RKO (cell line): ENCODE results near the gene LIN28B.
A peak's percentile ranks its signal among the peaks of the same experiment; 100 is the strongest.
"Not testable (repeated sequence)": the region's sequence is repeated elsewhere in the genome, so short reads cannot be mapped to it uniquely, and the experiment has no call there.

Source experiments
- DNase-seq: peaks from one replicate; pipeline ENCODE4 v3.0.0-alpha.2; 2016; ENCODE audit warnings: low spot score

The LIN28B gene

GRCh38 chr6:104957301-104958177, 632 bp downstream of the LIN28B start:
- DNase-seq: no peak

DNA sequence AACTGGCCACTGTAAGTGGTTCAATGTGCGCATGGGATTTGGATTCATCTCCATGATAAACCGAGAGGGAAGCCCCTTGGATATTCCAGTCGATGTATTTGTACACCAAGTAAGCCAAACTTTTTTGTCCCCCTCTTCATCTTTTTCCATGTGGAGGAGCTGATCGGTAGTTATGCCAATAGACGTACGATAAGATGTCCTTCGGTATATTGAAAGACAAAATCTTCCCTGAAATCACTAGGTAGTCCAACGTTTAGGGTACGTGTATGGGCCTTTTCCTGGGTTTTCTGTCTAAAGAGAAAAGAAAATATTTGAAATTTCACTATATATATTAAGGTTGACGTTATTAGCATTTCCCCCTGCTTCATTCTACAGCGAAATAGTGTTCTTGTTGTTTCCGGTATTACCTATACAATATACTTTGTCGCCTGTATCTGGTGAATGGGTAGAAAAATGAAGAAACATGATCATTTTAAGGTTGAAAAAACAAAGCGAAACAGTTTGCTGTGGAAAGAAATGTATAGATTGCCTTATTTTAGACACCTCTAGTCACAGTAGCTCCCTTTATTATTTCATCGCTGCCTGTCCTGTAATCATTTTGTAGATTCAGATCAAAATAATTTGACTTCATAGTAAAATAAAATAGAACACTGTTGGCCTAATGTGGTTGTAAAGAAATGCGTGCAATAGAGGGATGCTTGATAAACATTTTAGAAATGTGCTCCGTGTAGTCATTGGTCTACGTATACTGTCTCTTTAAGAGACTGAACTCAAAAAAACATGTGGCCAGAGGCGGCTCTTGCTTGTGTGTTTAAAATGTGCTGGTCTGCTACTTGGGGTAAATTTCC, 1.5 kb downstream of the LIN28B start:
- no peak for DNase-seq

- DNase-seq: no peak
Measured at GRCh38 chr6:104959026-104959858, 2.3 kb downstream of the LIN28B start.

DNA sequence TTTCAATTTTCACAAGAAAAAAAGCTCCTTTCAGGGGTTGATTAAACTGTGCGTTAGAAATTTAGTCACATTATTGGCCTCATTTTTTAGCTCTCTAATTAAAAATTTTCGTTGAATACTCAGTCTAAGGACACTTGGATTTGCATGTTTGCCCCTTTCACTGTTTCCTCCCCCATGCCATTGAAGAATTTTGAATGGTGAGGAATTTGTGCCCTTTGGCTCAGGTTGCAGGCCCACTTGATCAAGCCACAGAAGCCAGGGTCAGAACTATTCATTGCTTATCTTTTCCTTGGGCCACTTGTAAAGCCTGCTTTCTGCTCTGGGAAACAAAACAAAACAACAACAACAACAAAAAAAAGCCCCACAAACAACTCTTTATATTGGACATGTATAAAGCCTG, 12.2 kb downstream of the LIN28B start:
- DNase-seq: no peak

DNA sequence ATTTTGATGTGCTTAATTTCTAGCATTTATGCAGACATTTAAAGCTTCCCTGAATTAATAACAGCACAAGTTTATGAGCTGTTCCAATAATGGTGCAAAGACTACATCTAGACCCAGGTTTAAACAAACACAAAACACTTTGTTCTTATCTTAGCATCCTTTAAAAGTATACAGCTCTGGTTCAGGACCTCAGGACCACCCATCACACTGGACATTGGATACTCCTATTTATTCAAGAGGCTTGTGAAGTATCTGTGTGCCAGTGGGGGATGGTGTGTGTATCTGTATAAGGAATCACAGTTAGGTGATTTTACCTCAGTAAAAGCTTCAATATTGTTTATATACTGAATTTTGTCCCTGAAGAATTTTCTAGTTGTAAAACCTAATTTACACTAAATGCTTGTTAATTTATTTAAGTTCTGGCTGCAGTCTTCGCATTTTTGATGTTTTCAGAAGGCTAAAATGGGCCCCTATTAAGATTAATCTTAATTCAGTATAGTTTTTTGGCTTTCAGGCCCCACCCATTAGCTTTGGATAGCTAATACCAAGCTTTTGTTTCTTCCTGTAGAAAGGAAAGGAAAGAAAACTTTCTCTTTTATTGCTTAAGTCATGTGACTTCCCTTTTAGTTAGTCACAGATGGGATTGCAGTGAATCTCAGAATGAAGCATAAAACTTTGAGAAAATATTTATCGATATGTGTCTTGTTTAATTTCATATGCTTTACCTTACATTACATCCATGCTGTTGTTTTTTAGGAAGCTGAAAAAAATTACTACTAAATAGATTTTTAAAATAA, 13.1 kb downstream of the LIN28B start:
- DNase-seq: no peak

DNA sequence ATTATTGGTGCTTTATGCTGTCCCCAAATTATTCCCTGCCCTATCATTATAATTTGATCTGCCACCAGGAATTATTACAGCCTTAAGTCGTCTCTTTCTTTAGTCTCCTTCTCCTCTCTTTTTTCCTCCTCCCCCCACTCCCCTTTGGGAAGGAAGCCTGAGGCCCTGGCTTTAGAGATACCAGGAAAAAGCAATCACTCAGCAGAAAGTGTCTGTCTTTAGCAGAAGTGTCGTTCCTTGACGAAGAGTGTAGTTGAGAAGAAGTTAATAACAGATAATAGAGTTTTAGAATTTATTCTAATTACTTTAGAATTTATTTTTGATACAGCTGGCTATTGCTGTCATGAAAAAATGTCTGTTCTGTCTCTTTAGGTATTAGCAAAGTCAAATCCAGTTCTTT, 16.5 kb downstream of the LIN28B start:
- DNase-seq: no peak

GRCh38 chr6:104983296-104983695, 26.4 kb downstream of the LIN28B start:
- no peak for DNase-seq

DNA sequence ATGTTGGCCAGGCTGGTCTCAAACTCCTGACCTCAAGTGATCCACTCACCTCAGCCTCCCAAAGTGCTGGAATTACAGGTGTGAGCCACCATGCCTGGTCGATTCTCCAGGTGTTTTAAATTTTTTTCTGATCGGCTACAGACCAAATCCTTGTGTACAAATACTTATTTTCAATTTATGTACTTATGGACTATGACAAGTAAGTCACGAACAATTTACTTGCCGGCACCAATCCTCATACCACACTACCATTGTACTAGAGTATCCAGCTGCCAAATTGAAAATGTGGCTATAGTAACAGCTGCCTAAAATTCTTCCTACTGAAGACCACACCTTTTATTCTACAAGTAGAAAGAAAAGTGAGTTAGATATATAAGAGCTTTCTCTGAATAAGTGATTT, 26.9 kb downstream of the LIN28B start:
- DNase-seq: no peak

DNA sequence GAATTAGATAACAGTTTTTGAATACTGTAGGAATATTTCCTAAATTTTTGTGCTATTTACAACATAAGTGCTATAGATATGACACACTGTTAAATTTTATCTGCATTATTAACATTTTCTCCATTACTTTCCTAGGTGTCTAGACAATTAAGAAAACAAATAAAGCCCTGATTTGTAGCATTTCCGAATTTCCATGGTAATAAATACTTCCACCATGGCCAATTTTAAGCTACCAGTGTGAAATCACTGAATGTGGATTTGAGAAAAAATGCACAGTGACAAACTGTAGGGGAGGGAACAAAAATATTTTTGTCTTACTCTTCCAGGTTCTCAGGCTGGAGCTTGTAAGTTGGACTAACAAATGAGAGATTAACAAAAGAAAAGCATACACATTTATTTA, 27.9 kb downstream of the LIN28B start:
- no peak for DNase-seq

- not testable (repeated sequence) for DNase-seq
Measured at GRCh38 chr6:104985875-104986274, 29.0 kb downstream of the LIN28B start.

GRCh38 chr6:104986625-104987024, 29.7 kb downstream of the LIN28B start:
- no peak for DNase-seq

GRCh38 chr6:104987218-104987617, 30.3 kb downstream of the LIN28B start:
- no peak for DNase-seq

DNA sequence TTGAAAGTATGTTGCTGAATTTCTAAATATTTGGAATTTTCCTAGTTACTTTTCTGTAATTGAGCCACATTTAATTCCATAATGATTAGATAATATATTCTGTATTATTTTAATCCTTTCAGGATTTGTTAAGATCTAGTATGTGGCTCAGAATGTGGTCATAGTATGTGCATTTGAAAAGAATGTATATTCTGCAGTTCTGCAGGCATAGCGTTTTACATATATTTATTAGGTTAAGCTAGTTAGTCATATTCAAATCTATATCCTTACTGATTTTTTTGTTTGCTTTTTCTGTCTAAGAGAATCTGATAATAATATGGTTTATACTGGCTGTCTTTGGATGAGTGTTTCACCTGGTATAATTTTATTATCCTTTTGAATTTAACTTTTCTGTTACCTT, 33.2 kb downstream of the LIN28B start:
- DNase-seq: no peak

DNA sequence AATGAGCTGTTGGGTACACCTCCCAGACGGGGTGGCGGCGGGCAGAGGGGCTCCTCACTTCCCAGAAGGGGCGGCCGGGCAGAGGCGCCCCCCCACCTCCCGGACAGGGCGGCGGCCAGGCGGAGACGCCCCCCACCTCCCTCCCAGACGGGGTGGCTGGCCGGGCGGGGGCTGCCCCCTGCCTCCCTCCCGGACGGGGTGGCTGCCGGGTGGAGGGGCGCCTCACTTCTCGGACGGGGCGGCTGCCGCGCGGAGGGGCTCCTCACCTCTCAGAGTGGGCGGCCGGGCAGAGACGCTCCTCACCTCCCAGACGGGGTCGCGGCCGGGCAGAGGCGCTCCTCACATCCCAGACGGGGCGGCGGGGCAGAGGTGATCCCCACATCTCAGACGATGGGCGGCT, 34.2 kb downstream of the LIN28B start:
- DNase-seq: not testable (repeated sequence)

GRCh38 chr6:104993576-104993975, 36.7 kb downstream of the LIN28B start:
- DNase-seq: not testable (repeated sequence)

GRCh38 chr6:104995989-104996617, 39.2 kb downstream of the LIN28B start:
- DNase-seq: peak; percentile 24

DNA sequence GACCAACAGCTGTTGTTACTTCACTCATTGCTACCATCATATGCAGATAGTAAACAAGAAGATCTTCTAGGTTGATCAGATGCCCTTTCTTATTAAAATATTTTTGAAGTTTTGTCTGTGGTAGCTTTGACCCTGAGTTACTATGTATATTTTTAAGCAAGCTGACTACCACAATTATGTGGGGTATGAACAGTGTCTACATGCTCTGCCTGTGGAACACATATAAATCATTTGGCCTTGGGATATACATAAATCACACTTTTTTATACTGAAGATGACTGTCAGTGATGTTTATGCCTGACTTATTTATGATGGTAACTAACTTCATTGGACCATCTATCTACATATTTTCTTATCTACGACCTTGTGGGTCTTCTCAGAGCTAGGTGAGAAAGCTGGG, 44.2 kb downstream of the LIN28B start:
- no peak for DNase-seq

- DNase-seq: no peak
Measured at GRCh38 chr6:105001906-105002305, 45.0 kb downstream of the LIN28B start.

DNA sequence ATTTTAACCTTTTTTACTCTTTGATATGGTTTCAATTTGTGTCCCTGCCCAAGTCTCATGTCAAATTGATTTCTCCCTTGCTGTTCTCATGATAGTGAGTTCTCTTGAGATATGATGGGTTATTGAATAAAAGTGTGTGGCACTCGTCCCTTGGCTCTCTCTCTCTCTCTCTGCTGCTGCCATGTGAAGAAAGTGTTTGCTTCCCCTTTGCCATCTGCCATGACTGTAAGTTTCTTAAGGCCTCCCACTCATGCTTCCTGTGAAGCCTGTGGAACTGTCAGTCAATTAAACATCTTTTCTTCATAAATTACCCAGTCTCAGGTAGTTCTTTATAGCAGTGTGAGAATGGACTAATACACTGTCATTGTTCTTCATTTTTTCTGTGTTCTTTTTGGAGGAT, 48.5 kb downstream of the LIN28B start:
- no peak for DNase-seq

DNA sequence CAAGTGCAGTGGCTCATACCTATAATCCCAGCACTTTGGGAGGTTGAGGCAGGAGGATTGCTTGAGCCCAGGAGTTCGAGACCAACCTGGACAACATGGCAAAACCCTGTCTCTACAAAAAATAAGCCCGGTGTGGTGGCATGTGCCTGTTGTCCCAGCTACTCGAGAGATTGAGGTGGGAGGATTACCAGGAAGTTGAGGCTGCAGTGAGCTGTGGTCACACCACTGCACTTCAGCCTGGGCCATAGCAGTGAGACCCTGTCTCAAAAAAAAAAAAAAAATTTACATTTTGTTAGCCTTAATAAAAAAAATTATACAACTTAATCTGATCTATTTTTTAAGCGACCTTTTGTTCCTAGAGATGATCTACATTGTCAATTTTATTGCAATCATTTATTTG, 56.6 kb downstream of the LIN28B start:
- DNase-seq: not testable (repeated sequence)

DNA sequence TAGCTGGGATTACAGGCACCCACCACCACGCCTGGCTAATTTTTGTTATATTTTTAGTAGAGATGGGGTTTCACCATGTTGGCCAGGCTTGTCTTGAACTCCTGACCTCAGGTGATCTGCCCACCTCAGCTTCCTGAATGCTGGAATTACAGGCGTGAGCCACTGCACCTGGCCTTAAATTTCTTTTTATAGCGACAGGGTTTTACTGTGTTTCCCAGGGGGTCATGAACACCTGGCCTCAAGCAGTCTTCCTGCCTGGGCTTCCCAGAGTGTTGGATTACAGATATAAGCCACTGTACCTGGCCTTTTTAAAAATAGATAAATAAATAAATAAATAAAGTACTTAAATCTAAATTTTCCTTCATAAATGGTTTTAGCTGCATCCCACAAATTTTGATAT, 57.5 kb downstream of the LIN28B start:
- DNase-seq: no peak
